Testis (tissue), 3 donors: ENCODE results near the gene NLGN4Y. TPM values are rescaled to one million over a fixed set of nuclear protein-coding genes. Genes with fewer than 3 reads are reported as not detected.
A peak's percentile ranks its signal among the peaks of the same experiment; 100 is the strongest.

Experiments
- DNase-seq: peaks from one replicate; pipeline ENCODE4 v3.0.0-alpha.2; 2019
- H3K27ac ChIP-seq, 2 donors: fragments of 200-600 bp; sonication (generic); one replicate each; pipeline ENCODE4 v1.5.1; 2019
- H3K27me3 ChIP-seq: fragments of 200-600 bp; sonication (generic); one replicate; pipeline ENCODE4 v1.5.1; 2019
- H3K36me3 ChIP-seq: fragments of 200-600 bp; sonication (generic); one replicate; pipeline ENCODE4 v1.5.1; 2017; ENCODE audit warnings: low read depth; ENCODE audit errors: missing control alignments
- H3K4me1 ChIP-seq: fragments of 200-600 bp; sonication (generic); one replicate; pipeline ENCODE4 v1.5.1; 2019
- H3K4me3 ChIP-seq, 2 donors: fragments of 200-600 bp; sonication (generic); one replicate each; pipeline ENCODE4 v1.5.1; 2017 to 2019
- H3K9me3 ChIP-seq: fragments of 200-600 bp; sonication (generic); one replicate; pipeline ENCODE4 v1.5.1; 2017
- POLR2A ChIP-seq: fragments of 450-650 bp; IDR thresholded peaks from one replicate; pipeline ENCODE4 v1.6.1; 2017; ENCODE audit warnings: antibody characterized with exemption, mild to moderate bottlenecking, moderate library complexity
- WGBS, 2 donors: methylation state at CpG; one replicate each; pipeline ENCODE4 v1.1.5; 2018; 5-methylcytosine and 5-hydroxymethylcytosine counted together
- intact Hi-C: fragments of 100-400 bp; cut with DNase I; formaldehyde crosslinking; loops from one replicate; pipeline ENCODE4 v1.15.1; 2023; ENCODE audit warnings: low total_unique reads
- polyA plus RNA-seq: library from polyadenylated mRNA; stranded (reverse); fragments of 350-450 nt; fragmentation: Illumina TruSeq; extraction: RNeasy Lipid Tissue Mini Kit (QIAGEN cat#74804); gene quantifications from one replicate; pipeline ENCODE4 v1.2.3, GENCODE V29; 2014; ENCODE audit warnings: low read depth, low replicate concordance; ENCODE audit not compliant: insufficient read depth
- total RNA-seq, 2 donors: library from RNA; depleted of rRNA; stranded (reverse); fragments of >200 nt; gene quantifications; one replicate each; pipeline ENCODE4 v1.2.3, GENCODE V29; 2016
- TF ChIP-seq, protein P1 (sequence below), 3 experiments: fragments of 450-650 bp in 2 of 3; fragments of 200-600 bp in 1 of 3; sonication (generic) in 1 of 3; IDR thresholded peaks; one replicate each; pipeline ENCODE4 v1.5.1; 2016 to 2019; ENCODE audit warnings: antibody characterized with exemption in 3 of 3, mild to moderate bottlenecking in 2 of 3, moderate library complexity in 1 of 3

The NLGN4Y gene
- total and polyA plus RNA-seq, 3 donors from 2014 or later, result 1.1 to 8.5 (median 1.7) TPM

DNA sequence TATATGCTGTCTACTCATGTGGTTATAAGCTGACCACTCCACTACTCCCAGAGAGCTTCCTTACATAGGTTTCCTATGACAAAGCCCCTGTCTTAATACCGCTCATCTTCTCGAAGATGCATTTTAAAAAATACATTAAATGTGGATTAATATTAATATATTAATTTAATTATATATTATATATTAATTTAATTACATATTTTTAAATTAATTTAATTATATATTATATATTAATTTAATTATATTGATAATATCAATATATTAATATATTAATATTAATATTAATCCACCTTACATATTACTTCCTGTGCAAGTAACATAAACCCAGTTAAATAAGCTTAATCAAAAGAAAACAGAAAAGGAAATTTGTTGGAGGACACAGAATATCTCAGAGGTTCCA, 19.7 kb upstream of the NLGN4Y start:
- H3K4me3 ChIP-seq, result no peak overlapping the region
- intact Hi-C loops, result no loop called here
- 95 to 96% methylated on average over 2 of the region's 2 CpGs for WGBS, 2 donors
- H3K36me3 ChIP-seq, result no peaks in the 10 kb centered on the region
- TF ChIP-seq POLR2A, result no peak
- TF ChIP-seq, protein P1, sequence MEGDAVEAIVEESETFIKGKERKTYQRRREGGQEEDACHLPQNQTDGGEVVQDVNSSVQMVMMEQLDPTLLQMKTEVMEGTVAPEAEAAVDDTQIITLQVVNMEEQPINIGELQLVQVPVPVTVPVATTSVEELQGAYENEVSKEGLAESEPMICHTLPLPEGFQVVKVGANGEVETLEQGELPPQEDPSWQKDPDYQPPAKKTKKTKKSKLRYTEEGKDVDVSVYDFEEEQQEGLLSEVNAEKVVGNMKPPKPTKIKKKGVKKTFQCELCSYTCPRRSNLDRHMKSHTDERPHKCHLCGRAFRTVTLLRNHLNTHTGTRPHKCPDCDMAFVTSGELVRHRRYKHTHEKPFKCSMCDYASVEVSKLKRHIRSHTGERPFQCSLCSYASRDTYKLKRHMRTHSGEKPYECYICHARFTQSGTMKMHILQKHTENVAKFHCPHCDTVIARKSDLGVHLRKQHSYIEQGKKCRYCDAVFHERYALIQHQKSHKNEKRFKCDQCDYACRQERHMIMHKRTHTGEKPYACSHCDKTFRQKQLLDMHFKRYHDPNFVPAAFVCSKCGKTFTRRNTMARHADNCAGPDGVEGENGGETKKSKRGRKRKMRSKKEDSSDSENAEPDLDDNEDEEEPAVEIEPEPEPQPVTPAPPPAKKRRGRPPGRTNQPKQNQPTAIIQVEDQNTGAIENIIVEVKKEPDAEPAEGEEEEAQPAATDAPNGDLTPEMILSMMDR (IDR thresholded peaks at IDR 0.05), result no peak
- no peak overlapping the region for H3K27ac ChIP-seq
- H3K4me1 ChIP-seq, result no peaks in the 10 kb centered on the region
- no peak for DNase-seq
- no peaks in the 10 kb centered on the region for H3K9me3 ChIP-seq
- H3K27me3 ChIP-seq, result no peaks in the 10 kb centered on the region

DNA sequence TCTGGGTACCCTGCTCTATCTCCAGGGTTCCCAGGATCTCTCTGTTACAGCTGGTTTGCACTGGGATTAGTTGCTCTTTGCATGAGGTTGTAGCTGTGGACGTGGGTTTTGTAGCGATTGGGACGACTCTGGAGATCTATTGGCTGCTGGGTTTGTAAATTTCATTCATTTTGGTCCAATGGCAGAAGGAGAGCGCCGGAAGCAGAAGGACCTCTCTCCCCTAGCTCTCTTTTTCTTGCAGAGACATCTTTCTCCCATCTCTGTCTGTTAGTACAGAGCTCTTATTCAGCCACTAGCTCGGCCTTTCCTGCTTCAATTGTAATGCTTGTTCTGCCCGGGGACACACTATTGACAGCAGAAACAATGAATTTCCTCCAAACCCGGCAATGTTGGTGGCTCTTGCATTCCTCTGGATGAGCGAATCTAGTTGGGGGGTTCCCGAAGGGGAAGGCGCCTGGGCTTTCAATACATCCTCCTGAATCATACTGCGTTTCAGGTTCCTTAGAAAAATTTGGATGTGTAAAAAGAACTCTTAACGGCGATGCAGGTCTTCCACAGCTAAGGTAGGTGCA, 1.9 kb upstream of the NLGN4Y start:
- no peak for TF ChIP-seq POLR2A
- TF ChIP-seq, protein P1 (IDR thresholded peaks at IDR 0.05), result no peak
- intact Hi-C loops, result no loop called here
- H3K9me3 ChIP-seq, result no peaks in the 10 kb centered on the region
- no peak for DNase-seq
- no peaks in the 10 kb centered on the region for H3K36me3 ChIP-seq
- no peaks in the 10 kb centered on the region for H3K27me3 ChIP-seq
- H3K4me3 ChIP-seq, result no peak overlapping the region
- no peaks in the 10 kb centered on the region for H3K4me1 ChIP-seq
- WGBS, 2 donors, result 1 to 10% methylated on average over 11 to 14 of the region's 14 CpGs
- H3K27ac ChIP-seq, result no peak overlapping the region

DNA sequence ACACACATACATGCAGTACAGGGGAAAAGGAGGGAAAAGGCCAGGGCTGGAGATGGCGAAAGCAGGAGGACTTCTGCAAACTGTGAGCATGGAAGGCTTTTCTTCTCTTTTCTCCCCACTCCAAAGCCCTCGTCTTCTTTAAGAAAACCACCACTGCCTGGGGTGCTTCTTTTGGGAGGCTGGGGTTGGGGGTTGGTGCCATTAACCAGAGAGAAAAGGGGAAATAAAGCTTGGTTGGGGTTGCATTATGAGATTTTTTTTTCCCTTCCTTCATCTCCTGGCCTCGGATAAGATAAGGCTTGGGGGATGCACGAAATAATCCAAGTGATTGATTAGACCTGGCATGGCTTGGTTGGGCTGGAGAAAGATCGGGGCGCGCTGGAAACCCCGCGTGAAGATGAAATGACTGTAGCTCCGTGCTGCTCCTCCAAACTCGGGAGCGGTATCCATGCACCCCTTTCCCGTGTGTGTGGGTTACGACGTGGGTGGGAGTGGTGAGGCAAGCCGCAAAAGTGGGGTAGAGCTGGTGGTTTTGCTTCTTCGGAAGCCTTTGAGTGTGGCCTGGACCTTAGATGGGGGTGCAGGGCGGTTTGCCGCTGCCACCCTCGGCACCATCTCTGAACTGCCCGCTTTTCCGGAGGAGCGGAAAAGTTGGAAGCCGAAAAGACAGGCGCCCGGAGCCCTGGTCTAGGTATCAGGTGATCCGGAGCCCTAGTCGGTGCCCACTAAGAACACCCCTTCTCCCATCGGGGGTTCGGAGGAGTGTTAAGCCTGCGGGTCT, 648 bp upstream of the NLGN4Y start:
- Histone ChIP-seq H3K4me3 (peak overlapping the region; percentile 43 to 65), H3K9me3 (no peaks in the 10 kb centered on the region), H3K27ac (no peak overlapping the region), H3K27me3 (no peaks in the 10 kb centered on the region), H3K36me3 (no peaks in the 10 kb centered on the region), H3K4me1 (no peaks in the 10 kb centered on the region)
- intact Hi-C loops, result no loop called here
- TF ChIP-seq, protein P1 (IDR thresholded peaks at IDR 0.05), result no peak
- TF ChIP-seq POLR2A, result no peak
- no peak for DNase-seq
- 3% methylated on average over 26 to 28 of the region's 31 CpGs for WGBS, 2 donors

DNA sequence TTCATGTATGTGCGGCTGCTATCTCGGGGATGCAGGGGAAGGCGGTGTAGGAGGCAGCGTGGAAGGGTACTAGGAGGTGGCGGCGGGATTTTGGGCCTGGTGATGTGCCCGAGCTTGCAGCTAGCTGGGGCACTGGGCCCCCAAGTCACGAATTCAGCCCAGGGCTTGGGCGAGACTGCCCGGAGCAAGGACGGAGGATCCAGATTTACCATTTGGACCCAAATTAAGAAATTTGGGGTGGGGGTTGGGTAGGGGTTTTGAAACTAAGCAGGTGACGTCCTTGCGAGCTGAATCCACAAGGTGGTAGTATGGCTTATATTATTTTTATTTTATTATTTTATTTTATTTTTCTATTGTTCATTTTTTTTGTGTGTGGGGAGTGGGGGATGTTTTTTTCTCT, 986 bp downstream of the NLGN4Y start:
- TF ChIP-seq, protein P1 (IDR thresholded peaks at IDR 0.05), result peak in 1 of 3 experiments; percentile 10
- no peak for TF ChIP-seq POLR2A
- H3K27ac ChIP-seq, result no peak overlapping the region
- H3K36me3 ChIP-seq, result no peaks in the 10 kb centered on the region
- H3K9me3 ChIP-seq, result no peaks in the 10 kb centered on the region
- no peaks in the 10 kb centered on the region for H3K4me1 ChIP-seq
- WGBS, 2 donors, result 0% methylated on average over 8 to 12 of the region's 13 CpGs
- H3K4me3 ChIP-seq, result peak overlapping the region; percentile 43 to 65
- intact Hi-C loops, result no loop called here
- DNase-seq, result peak; percentile 14
- H3K27me3 ChIP-seq, result no peaks in the 10 kb centered on the region
